HuH-7 (cell line): ENCODE measurements around the gene CILP.
A peak's percentile ranks its signal among the peaks of the same experiment; 100 is the strongest.

Experiments
- DNase-seq: peaks from one replicate; pipeline ENCODE4 v3.0.0; 2011; ENCODE audit warnings: low spot score

CILP gene

GRCh38 chr15:65226221-65226620 lies 14.9 kb upstream of the CILP start:
- DNase-seq, result no peak

- DNase-seq, result no peak
Measured at GRCh38 chr15:65223996-65224395, 12.7 kb upstream of the CILP start.

DNA sequence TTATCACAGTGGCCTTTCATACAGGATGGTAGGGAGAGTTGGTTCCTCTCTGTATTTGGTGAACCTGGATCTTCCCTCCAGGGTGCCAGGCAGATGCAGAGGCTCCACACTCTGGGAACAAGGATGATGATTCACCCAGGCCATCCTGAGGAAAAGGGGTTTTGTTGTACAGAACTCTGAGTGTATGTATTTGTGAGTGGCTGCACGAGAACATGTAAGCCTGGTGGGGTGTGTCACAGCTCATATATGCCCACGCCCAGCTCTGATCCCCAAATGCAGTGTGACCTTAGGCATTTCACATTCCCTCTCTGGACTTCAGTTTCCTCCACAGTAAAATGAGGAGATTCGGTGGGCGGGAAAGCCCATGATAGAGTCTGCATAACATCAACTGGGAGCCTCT lies 11.6 kb upstream of the CILP start:
- DNase-seq, result no peak

DNA sequence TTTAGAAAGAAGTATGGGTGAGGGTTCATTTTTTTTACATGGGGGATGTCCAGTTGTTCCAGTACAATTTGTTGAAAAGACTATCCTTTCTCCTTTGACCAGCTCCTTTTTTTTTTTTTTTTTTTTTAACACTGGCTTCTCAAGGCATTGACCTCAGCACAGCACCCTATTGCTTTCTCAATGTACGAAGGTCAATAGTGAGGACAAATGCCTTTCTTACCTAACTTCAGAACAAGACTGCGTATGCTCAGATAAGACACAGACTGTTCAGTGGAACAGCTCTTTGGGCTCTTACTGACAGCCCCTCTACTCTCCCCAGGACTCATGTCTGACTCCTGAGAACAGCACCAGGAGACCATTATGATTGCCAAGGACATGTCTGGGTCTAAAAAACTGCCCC lies 10.4 kb upstream of the CILP start:
- DNase-seq, result peak; percentile 37

- DNase-seq, result no peak
Measured at GRCh38 chr15:65219137-65219536, 7.9 kb upstream of the CILP start.

- no peak for DNase-seq
Measured at GRCh38 chr15:65217526-65218482, 6.5 kb upstream of the CILP start.

DNA sequence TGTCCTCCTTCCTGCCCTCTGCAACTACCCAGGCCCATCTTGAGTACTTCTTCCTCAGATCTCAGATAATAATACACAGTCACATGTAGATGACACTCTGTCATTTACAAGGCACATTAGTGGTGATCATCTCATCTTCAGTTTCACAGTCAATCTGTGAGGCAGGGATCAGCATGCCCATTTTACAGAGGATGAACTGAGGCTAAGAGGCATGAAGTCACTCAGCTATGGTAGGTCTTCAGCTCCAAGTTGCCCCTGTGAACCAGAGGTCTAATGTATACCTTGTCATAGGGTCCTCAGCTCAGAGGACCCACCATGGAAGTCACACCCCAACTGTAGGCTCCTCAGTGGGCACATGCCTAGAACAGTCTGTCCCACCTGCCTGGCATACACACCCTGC lies 4.2 kb upstream of the CILP start:
- DNase-seq, result no peak

- DNase-seq, result no peak
Measured at GRCh38 chr15:65214010-65214409, 2.7 kb upstream of the CILP start.

- DNase-seq, result no peak
Measured at GRCh38 chr15:65213241-65213640, 2.0 kb upstream of the CILP start.

DNA sequence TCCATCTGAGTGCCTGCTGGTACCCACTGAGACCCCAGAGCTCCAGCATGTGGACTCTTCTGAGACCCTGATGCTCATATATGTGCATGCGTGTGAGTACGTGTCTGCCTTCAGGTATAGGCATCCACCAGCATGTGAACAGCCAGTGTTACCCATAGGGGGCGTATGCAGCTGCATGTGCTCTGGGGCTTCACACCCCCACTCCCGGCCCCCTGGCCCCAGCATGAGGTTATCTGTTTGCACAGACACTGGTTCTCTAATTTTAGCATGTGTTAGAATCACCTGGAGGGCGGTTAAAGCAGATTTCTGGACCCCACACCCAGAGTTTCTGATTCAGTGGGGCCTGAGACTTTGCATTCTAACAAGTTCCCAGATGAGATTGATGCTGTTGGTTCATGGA lies 824 bp upstream of the CILP start:
- peak; percentile 78 for DNase-seq

DNA sequence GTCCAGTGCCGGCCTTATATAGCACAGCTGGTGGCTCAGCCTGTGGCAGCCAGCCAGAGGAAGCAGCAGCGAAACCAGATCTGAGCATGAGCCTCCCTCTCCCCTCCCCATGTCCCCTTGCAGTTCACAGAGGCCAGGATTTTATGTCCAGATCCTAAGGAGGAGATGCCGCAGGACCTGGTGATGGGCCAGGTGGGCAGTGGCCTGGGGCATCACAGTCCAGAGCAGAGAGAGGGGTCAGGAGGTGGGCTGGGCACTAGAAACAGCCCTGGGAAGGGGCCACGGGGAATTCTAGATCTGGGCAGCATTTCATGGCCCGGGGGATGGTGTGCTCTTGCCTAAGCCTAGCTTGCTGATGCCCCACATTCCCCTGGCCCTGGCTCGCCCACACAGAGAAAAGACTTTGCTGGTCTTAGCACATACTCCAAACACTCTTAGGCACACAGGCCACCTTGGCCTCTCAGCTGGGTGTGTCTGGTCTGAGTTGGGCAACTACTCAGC lies 259 bp upstream of the CILP start:
- no peak for DNase-seq

DNA sequence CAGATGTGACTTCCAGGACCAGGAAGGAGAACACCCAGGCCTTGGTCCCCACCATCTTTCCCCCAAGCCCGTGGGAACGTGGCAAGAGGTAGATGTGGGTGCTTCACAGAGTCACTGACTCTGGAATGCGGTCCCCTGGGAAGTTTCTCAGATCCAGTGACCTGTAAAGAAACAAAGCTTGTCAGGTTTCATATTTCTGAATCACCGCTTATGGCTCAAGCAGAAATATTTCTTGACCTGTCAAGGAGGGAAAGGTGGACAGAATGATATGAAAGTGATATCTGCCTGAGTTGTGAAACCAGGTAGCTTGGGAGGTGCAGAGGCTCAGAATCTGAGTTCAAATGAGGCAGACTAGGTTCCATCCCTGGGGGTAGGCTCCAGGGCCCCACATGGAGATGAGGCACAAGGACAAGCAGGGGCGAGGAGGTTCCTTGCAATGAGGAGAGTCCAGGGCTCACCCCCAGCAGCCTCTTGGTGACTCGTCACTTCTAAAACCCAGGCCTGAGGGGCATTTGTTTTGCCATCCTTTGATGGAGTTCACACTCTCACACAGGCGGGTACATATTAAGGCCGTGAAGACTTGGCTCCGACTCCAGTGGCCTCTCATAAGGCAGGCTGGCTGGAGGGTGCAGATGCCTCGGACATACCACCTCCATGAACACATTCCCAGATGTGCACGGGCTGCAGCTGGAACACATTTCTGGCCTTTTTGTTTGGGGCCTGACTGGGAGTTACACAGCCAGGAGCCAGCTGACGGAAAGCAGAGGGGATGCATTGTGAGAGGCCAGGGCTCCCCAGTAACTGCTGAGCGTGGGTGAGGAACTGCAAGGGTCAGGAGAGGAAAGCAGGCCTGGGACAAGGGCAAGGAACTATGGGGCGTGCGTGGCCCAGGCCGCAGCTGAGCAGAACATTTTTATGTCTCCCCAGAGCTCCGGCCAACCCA lies 1.3 kb downstream of the CILP start:
- DNase-seq, result no peak

- DNase-seq, result no peak
Measured at GRCh38 chr15:65208647-65209046, 2.6 kb downstream of the CILP start.

DNA sequence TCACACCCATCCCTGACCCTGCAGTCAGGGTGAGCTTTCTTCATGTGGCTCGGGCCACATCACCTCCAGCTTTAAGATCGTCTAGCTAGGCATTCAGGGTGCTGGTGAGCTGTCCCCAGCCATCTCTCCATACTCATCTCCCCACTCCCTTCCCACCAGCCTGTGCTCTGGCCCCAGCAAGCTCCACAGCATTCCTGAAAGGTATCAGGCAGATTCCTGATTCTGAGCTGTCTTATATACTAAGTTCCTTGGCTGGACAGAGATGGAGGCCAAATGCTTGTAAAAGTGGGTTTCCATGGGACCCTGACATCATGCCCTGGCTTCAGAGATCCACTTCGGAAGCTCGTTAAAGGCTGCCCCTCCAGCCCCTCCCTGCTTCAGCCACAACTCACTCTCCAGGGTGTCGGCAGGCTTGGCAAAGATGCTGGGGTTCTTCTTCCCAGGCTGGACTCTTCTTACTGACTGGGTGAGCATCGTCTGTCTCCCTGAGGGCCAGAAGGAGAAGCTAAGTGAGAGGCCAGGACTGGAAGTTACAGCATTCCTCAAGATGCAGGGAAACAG lies 3.9 kb downstream of the CILP start:
- DNase-seq, result no peak

- DNase-seq, result no peak
Measured at GRCh38 chr15:65206750-65207149, 4.5 kb downstream of the CILP start.

DNA sequence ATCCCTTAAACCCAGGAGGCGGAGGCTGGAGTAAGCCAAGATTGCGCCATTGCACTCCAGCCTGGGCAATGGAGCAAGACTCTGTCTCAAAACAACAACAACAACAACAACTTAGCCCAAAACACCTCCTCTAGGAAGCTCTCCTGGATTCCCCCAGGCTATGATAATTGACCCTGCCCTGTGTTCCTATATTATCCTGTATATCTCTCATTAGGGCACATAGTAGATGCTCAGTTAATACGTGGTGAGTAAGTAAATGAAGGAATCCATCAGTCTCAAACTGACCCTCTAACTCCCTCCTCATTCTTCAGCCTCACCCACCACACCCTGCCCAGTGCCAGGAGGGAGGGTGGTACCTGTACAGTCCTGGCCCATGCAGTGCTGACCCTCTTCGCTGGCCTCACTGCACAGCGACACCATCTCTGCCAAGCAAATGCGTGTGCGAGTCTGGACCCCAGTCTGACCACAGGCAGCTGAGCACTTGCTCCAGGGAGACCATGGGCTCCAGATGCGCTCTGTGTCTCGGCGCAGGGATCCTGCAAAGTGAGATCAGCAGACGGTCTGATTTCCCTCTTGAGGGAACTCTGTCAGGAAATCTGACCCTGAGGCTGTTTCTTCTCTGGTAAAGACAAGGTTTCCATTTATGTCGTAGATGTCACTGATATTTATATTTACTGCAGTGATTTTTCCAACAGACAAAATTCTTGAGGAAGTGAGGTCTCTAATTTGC lies 6.2 kb downstream of the CILP start:
- no peak for DNase-seq

DNA sequence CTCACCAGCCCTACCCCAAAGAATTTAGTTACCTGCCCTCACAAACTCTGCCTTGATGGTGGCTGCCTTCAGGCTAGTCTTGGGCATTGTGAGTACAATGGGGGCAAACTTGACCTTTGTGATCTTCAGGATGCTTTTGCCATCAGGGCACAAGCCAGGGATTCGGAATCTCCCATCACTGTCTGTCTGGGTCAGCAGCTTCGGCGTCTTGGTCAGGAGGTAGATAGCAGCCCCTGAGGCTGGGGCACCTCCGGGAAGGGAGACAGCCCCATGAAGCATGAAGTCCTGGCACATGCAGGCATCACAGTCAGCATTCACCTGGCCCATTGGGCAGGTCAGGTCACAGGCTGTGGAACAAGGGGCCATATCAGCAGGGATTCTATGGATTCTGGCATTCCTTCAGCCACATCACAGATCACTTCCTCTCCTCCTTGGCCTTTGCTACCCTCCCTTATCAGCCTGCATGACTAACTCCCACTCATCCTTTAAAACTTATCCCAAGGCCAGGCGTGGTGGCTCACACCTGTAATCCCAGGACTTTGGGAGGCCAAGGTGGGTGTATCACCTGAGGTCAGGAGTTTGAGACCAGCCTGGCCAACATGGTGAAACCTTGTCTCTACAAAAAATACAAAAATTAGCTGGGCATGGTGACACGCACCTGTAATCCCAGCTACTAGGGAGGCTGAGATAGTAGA lies 6.9 kb downstream of the CILP start:
- DNase-seq, result no peak

- no peak for DNase-seq
Measured at GRCh38 chr15:65201918-65202317, 9.4 kb downstream of the CILP start.

GRCh38 chr15:65198571-65198970 lies 12.7 kb downstream of the CILP start:
- DNase-seq, result no peak

DNA sequence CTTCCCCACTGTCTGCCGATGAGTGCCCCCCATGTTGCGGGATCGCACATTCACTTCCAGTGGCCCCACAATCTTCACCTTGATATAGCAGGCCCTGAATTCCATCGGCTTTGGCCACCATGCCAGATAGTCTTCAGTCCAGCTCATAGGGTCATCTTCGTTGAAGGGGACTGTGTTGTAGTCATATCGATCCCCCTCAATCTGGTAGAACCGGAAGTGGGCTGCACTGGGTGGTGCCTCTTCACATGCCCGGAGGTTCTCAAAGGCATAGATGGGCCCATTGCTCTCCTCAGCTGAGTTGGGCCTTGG lies 14.0 kb downstream of the CILP start:
- no peak for DNase-seq

- no peak for DNase-seq
Measured at GRCh38 chr15:65196637-65197336, 14.5 kb downstream of the CILP start.
